NCI-H2029 (cell line): Measurements from ENCODE around the gene NKTR.

Experiments
- DNase-seq: peaks from one replicate; lab custom pipeline; 2025; lab: John Stamatoyannopoulos, UW

NKTR gene

GRCh38 chr3:42649783-42650182 is 49.3 kb downstream of the NKTR start:
- DNase-seq: no peak

- no peak for DNase-seq
Measured at GRCh38 chr3:42651248-42652091, 51.0 kb downstream of the NKTR start.

GRCh38 chr3:42652251-42652610 is 51.7 kb downstream of the NKTR start:
- no peak for DNase-seq

- peak; percentile 24 for DNase-seq
Measured at GRCh38 chr3:42652611-42653302, 52.3 kb downstream of the NKTR start.

- no peak for DNase-seq
Measured at GRCh38 chr3:42653303-42653559, 52.7 kb downstream of the NKTR start.

GRCh38 chr3:42653560-42654330 is 53.3 kb downstream of the NKTR start, which contains the start of gene ZBTB47:
Gene ZBTB47, plus strand, starts transcription at chr3:42653697. Its CDS starts 4,659 bp downstream, at chr3:42658356.
- DNase-seq: peak; percentile 26

- peak; percentile 30 for DNase-seq
Measured at GRCh38 chr3:42654331-42655201, 54.1 kb downstream of the NKTR start.

GRCh38 chr3:42655331-42655888 is 54.9 kb downstream of the NKTR start:
- DNase-seq: no peak

GRCh38 chr3:42655980-42656679 is 55.6 kb downstream of the NKTR start:
- DNase-seq: no peak

GRCh38 chr3:42656680-42657610 is 56.5 kb downstream of the NKTR start:
- DNase-seq: no peak

- no peak for DNase-seq
Measured at GRCh38 chr3:42657675-42658074, 57.2 kb downstream of the NKTR start.

GRCh38 chr3:42658091-42658770 is 57.7 kb downstream of the NKTR start:
- no peak for DNase-seq

- DNase-seq: no peak
Measured at GRCh38 chr3:42658771-42659390, 58.4 kb downstream of the NKTR start.

- DNase-seq: no peak
Measured at GRCh38 chr3:42659451-42660130, 59.1 kb downstream of the NKTR start.

- no peak for DNase-seq
Measured at GRCh38 chr3:42660131-42660715, 59.7 kb downstream of the NKTR start.

- no peak for DNase-seq
Measured at GRCh38 chr3:42660898-42661297, 60.4 kb downstream of the NKTR start.

- DNase-seq: no peak
Measured at GRCh38 chr3:42661593-42662022, 61.1 kb downstream of the NKTR start.
